ENCODE measurements around the gene ADCY10. TPM values are rescaled to one million over a fixed set of nuclear protein-coding genes. Genes with fewer than 3 reads are reported as not detected.

ADCY10 gene
- total and polyA plus RNA-seq, 2 donors (not counting 1 experiment from before 2014, with no cell fraction given): 0.09 to 0.17 TPM

GRCh38 chr1:167924543-167925231 lies 10.8 kb upstream of the ADCY10 start:
- Histone ChIP-seq H3K9me3 (ENCODE audit: control insufficient read depth, insufficient read depth, low read depth, low read length) (no peaks in the 10 kb centered on the region), H3K27me3 (ENCODE audit: control insufficient read depth, insufficient read depth, low read length) (no peaks in the 10 kb centered on the region), H3K27ac (ENCODE audit: insufficient read depth, low read length) (no peak overlapping the region), H3K4me1 (ENCODE audit: control insufficient read depth, extremely low read depth, insufficient read depth, low read length) (peaks cover 2% of the 10 kb centered on the region), H3K36me3 (ENCODE audit: control insufficient read depth, insufficient read depth, low read length) (no peaks in the 10 kb centered on the region), H3K79me2 (ENCODE audit: control insufficient read depth, insufficient read depth, low read length) (peaks cover 7% of the 10 kb centered on the region), H4K20me1 (ENCODE audit: control insufficient read depth, extremely low read depth, insufficient read depth, low read length) (no peaks in the 10 kb centered on the region), H2AFZ (ENCODE audit: low read length) (no peak overlapping the region), H3K4me3 (replicated peaks in 1 of 4; ENCODE audit: control extremely low read depth in 1 of 4, insufficient read depth in 1 of 4, low read depth in 3 of 4, low read length in 4 of 4) (no peak overlapping the region), H3K9ac (ENCODE audit: insufficient read depth, low read length) (no peak overlapping the region), H3K4me2 (ENCODE audit: extremely low read depth, insufficient read depth, low read length) (no peak overlapping the region)
- no peak for DNase-seq (ENCODE audit: low read depth in 2 of 2)
- no peak for TF ChIP-seq EZH2 (IDR thresholded peaks at IDR 0.05; ENCODE audit: low read length, missing control alignments)
- TF ChIP-seq, protein P1, sequence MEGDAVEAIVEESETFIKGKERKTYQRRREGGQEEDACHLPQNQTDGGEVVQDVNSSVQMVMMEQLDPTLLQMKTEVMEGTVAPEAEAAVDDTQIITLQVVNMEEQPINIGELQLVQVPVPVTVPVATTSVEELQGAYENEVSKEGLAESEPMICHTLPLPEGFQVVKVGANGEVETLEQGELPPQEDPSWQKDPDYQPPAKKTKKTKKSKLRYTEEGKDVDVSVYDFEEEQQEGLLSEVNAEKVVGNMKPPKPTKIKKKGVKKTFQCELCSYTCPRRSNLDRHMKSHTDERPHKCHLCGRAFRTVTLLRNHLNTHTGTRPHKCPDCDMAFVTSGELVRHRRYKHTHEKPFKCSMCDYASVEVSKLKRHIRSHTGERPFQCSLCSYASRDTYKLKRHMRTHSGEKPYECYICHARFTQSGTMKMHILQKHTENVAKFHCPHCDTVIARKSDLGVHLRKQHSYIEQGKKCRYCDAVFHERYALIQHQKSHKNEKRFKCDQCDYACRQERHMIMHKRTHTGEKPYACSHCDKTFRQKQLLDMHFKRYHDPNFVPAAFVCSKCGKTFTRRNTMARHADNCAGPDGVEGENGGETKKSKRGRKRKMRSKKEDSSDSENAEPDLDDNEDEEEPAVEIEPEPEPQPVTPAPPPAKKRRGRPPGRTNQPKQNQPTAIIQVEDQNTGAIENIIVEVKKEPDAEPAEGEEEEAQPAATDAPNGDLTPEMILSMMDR (conservative IDR thresholded peaks at IDR 0.05 in 1 of 2, IDR thresholded peaks at IDR 0.05 in 1 of 2; ENCODE audit: low read depth in 1 of 2, low read length in 2 of 2): no peak

DNA sequence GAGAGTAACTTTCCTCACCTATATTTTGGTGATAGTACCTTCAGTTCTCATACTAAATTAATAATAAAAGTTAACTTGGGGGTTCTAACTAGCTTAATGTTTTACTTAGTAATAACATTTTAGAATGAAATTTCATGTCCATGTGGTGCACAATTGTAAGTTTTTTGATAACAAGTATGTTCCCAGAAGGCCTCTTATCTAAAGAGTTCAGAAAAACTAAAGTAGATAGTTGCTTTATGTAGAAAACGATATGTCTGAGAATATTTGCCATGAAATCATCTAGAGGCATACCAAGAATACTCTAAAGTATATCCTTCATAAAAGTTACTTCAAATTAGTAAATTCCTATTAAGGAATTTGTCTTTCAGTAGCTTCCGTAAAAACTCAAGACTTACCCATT lies 10.2 kb upstream of the ADCY10 start:
- no peak for TF ChIP-seq EZH2 (IDR thresholded peaks at IDR 0.05; ENCODE audit: low read length, missing control alignments)
- TF ChIP-seq, protein P1 (conservative IDR thresholded peaks at IDR 0.05 in 1 of 2, IDR thresholded peaks at IDR 0.05 in 1 of 2; ENCODE audit: low read depth in 1 of 2, low read length in 2 of 2): no peak
- no peak overlapping the region for H3K9ac ChIP-seq (ENCODE audit: insufficient read depth, low read length)
- peaks cover 5% of the 10 kb centered on the region for H3K79me2 ChIP-seq (ENCODE audit: control insufficient read depth, insufficient read depth, low read length)

DNA sequence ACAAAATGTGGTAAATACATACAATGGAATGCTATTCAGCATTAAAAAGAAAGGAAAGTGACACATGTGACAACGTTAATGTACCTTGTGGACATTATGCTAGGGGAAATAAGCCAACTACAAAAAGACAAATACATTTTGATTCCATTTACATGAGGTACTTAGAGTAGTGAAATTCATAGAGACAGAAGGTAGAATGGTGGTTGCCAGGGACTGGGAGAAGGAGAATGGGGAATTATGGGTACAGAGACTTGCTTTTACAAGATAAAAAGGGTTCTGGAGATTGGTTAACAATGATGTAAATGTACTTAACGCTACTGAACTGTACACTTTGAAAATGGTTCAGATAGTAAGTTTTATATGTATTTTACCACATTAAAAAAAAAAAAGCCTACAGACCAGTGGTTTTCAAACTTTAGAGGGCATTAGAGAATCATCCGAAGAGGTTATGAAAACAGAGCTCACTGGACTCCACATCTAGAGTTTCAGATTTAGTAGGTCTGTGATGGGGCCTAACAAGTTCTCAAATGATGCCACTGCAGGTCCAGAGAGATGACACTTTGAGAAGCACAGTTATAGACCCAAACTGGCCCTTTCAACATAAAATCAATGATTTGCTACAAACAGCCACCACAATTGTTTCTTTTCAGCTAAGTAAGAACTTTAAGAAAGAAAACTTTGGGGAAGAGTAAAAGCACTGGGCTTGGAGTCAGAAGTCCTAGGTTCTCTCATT lies 9.6 kb upstream of the ADCY10 start:
- H3K9me3 ChIP-seq (ENCODE audit: control insufficient read depth, insufficient read depth, low read depth, low read length): no peaks in the 10 kb centered on the region
- H2AFZ ChIP-seq (ENCODE audit: low read length): no peak overlapping the region
- no peaks in the 10 kb centered on the region for H3K36me3 ChIP-seq (ENCODE audit: control insufficient read depth, insufficient read depth, low read length)
- H3K27ac ChIP-seq (ENCODE audit: insufficient read depth, low read length): no peak overlapping the region
- H3K9ac ChIP-seq (ENCODE audit: insufficient read depth, low read length): no peak overlapping the region
- no peaks in the 10 kb centered on the region for H4K20me1 ChIP-seq (ENCODE audit: control insufficient read depth, extremely low read depth, insufficient read depth, low read length)
- DNase-seq (ENCODE audit: low read depth in 2 of 2): no peak
- peaks cover 2% of the 10 kb centered on the region for H3K4me1 ChIP-seq (ENCODE audit: control insufficient read depth, extremely low read depth, insufficient read depth, low read length)
- H3K79me2 ChIP-seq (ENCODE audit: control insufficient read depth, insufficient read depth, low read length): peaks cover 5% of the 10 kb centered on the region
- H3K4me2 ChIP-seq (ENCODE audit: extremely low read depth, insufficient read depth, low read length): no peak overlapping the region
- no peaks in the 10 kb centered on the region for H3K27me3 ChIP-seq (ENCODE audit: control insufficient read depth, insufficient read depth, low read length)
- no peak overlapping the region for H3K4me3 ChIP-seq (replicated peaks in 1 of 4; ENCODE audit: control extremely low read depth in 1 of 4, insufficient read depth in 1 of 4, low read depth in 3 of 4, low read length in 4 of 4)
- no peak for TF ChIP-seq EZH2 (IDR thresholded peaks at IDR 0.05; ENCODE audit: low read length, missing control alignments)
- TF ChIP-seq, protein P1 (conservative IDR thresholded peaks at IDR 0.05 in 1 of 2, IDR thresholded peaks at IDR 0.05 in 1 of 2; ENCODE audit: low read depth in 1 of 2, low read length in 2 of 2): no peak

More for the DNA sequence above, 10.2 kb upstream of the ADCY10 start:
- no peak for DNase-seq (ENCODE audit: low read depth in 2 of 2)
- no peak overlapping the region for H3K27ac ChIP-seq (ENCODE audit: insufficient read depth, low read length)
- H3K4me2 ChIP-seq (ENCODE audit: extremely low read depth, insufficient read depth, low read length): no peak overlapping the region
- no peak overlapping the region for H2AFZ ChIP-seq (ENCODE audit: low read length)
- H3K27me3 ChIP-seq (ENCODE audit: control insufficient read depth, insufficient read depth, low read length): no peaks in the 10 kb centered on the region
- no peak overlapping the region for H3K4me3 ChIP-seq (replicated peaks in 1 of 4; ENCODE audit: control extremely low read depth in 1 of 4, insufficient read depth in 1 of 4, low read depth in 3 of 4, low read length in 4 of 4)
- H3K36me3 ChIP-seq (ENCODE audit: control insufficient read depth, insufficient read depth, low read length): no peaks in the 10 kb centered on the region
- H3K9me3 ChIP-seq (ENCODE audit: control insufficient read depth, insufficient read depth, low read depth, low read length): no peaks in the 10 kb centered on the region
- no peaks in the 10 kb centered on the region for H4K20me1 ChIP-seq (ENCODE audit: control insufficient read depth, extremely low read depth, insufficient read depth, low read length)
- H3K4me1 ChIP-seq (ENCODE audit: control insufficient read depth, extremely low read depth, insufficient read depth, low read length): peaks cover 2% of the 10 kb centered on the region

Data from fibroblast of lung (primary cell).